Fibroblast of mammary gland (primary cell): ENCODE data around the gene MPST.

ENCODE experiments used
- DNase-seq: peaks from one replicate; pipeline ENCODE4 v3.0.0-alpha.2; 2010; ENCODE audit warnings: low read depth
- H3K4me3 ChIP-seq: 2 replicates; pipeline ENCODE4 v1.5.1; 2011; ENCODE audit warnings: low read depth, mild to moderate bottlenecking, low read length, moderate library complexity; ENCODE audit not compliant: control insufficient read depth
- CTCF ChIP-seq: conservative IDR thresholded peaks from 2 replicates; pipeline ENCODE4 v1.5.1; 2011; ENCODE audit warnings: low read depth, low read length, inconsistent platforms; ENCODE audit not compliant: control insufficient read depth, insufficient read depth

The MPST gene

DNA sequence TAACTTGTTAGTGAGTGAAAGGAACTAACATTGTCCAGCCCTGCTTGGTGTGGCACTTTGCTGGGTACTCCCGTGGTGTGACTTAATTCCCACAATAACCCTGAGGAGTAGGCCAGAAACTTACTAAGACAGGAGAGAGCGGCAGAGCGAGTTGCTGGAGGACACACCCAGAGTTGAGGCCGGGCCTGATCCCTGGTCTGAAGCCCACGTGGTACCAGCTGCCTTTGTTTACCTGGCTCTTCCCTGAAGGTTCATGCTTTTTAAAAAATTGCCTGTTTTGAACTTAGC is 594 bp downstream of the MPST start:
- TF ChIP-seq CTCF: no peak
- DNase-seq: peak; percentile 63

GRCh38 chr22:37021041-37021440 is 1.5 kb downstream of the MPST start:
- H3K4me3 ChIP-seq: no peak overlapping the region
- TF ChIP-seq CTCF: no peak
- DNase-seq: no peak

More for the DNA sequence above, 594 bp downstream of the MPST start:
- peak overlapping the region; percentile 76 for H3K4me3 ChIP-seq

- no peak overlapping the region for H3K4me3 ChIP-seq
- TF ChIP-seq CTCF: peak; percentile 74
- peak; percentile 52 for DNase-seq
Measured at GRCh38 chr22:37021710-37022482, 2.4 kb downstream of the MPST start.

DNA sequence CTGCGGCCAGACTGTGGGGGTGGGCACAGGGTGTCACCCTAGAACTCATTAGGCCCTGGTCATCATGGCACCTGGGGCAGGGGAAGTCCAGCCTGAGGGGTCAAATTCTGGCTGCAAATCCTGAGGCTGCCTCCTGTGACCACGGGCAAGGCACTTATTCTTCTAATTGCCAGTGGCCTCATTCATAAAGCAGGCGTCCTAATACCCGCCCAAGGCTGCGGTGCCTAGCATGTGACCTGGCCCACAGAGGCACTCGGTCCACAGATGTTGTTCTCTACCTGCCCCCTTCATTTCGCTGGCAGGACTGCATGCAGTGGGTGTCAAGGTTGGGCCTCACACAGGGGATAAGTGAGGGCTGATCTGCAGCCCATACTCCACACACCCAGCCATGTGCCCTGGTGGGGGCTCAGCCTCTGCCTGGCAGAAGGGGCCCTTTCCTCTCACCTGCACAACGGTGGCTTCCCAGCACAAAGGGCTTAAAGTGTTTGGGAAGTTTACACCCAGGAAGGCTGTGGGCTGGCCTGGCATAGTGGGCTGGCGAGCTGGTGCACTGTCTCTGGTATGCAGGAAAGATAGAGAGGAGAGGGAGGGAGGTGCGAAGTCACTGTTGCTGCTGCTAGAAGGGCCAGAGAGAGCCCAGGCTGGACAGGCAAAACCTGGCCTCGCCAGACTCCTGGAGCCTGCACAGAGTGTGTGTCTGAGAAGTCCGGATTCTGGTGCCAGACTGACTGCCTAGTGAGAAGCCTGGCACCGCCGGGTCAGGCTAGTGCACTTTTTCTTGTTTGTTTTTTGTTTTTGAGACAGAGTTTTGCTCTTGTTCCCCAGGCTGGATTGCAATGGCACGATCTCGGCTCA is 3.2 kb downstream of the MPST start:
- no peak for TF ChIP-seq CTCF
- H3K4me3 ChIP-seq: no peak overlapping the region
- DNase-seq: no peak

GRCh38 chr22:37023743-37024338 is 4.3 kb downstream of the MPST start:
- H3K4me3 ChIP-seq: no peak overlapping the region
- no peak for TF ChIP-seq CTCF
- DNase-seq: no peak

DNA sequence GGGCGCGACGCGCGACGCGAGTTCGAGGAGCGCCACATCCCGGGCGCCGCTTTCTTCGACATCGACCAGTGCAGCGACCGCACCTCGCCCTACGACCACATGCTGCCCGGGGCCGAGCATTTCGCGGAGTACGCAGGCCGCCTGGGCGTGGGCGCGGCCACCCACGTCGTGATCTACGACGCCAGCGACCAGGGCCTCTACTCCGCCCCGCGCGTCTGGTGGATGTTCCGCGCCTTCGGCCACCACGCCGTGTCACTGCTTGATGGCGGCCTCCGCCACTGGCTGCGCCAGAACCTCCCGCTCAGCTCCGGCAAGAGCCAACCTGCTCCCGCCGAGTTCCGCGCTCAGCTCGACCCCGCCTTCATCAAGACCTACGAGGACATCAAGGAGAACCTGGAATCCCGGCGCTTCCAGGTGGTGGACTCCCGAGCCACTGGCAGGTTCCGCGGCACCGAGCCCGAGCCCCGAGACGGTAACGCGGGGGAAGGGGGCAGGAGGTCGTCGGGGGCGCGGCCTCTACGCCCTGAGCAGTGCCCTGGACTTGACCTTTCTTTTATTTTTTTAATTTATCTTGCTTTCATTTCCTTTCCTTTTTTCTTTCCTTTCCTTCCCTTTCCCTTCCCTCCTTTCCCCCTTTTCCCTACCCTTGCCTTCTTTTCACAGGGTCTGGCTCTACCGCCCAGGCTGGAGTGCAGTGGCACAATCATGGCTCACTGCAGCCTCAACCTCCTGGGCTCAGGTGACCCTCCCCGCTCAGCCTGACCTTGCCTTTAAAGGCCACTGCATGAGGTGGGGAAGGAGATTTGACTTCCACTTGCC is 5.0 kb downstream of the MPST start:
- H3K4me3 ChIP-seq: no peak overlapping the region
- no peak for DNase-seq
- TF ChIP-seq CTCF: no peak
